ENCODE results near the gene DSE.

Gene DSE

DNA sequence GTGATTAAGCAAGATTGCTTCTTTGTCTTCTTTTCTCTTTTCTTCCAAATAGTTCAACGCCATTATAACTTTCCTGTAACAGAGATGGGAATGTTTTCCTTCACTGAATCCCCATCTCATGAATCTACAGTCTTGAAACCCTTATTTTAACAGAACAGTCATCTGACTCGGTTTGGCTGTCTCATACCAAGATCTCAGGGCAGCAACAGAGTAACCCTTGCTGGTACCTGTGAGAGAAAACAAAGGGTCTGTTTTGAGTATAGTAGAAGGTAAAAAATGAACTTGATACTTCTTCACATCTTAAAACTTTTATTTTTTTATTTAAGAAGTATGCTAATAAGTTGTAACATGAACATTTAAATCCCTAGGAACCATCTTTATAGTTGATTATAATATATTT is 19.6 kb upstream of the DSE start:
- DNase-seq (ENCODE audit: insufficient read length, low spot score) (no peak), FAIRE-seq (no peak)
- TF ChIP-seq CTCF (IDR thresholded peaks at IDR 0.05; ENCODE audit: insufficient read depth, missing control alignments): no peak

DNA sequence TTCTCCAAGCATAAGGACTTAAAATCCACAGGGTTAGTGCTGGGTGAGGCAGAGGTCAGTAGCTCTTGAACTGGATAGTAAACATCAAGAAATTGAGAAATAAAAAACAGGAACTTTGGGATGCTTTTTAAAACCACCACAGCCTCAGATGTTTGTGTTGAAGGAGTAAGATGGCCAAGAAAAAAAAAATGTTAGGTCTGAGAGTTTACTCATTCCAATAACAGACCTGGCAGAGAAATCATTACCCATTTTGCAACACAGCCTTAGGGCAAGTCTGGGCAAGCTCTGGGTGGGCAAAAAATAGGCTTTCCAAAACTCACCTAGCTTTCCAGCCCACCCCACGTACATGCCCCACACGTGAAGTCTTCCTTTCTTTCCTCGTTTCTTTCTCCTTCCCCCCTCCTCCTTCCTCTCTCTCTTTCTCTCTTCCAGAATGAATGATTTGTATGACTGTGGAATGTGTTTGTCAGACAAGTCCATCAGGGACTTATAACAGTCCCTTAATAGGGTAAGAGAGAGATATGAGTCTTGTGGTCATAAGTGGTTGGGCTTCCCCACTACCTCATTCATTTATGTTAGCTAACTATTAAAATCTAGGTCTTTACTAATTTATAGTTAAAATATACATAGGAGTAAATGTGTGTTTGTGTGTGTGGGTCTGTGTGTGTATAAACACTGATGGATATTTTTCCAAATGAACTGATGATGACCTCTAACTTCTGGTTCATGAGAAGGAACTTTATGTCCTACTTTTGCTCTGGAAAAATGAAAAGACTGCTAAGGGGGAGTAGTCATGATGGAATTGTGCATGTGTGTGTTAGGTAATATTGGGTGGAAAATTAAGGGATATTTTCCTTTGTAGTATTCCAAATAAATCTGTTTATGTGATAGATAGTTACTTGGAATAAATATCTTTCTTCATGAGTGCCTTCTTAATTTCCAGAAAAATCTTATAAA is 18.0 kb upstream of the DSE start:
- FAIRE-seq (no peak), DNase-seq (ENCODE audit: insufficient read length, low spot score) (no peak)
- no peak for TF ChIP-seq CTCF (IDR thresholded peaks at IDR 0.05; ENCODE audit: insufficient read depth, missing control alignments)

DNA sequence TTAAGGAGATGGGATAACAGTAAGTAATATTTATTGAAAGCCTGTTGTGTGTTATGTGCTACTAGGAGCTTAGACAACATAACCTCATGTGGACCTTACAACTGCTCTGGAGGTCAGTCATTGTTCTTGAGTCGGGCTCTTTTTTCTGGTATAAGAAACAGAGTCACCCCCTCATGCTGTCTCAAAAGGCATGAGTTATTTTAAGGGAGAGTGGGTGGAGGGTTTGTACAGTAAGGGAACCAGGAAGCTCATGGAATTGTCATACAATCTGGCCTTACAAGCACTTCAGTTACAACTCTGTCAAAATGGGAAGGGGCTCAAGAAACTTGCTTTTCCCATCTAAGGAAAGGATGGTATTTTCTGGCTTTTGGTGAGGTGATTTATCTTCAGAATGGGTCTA is 16.5 kb upstream of the DSE start:
- no peak for TF ChIP-seq CTCF (IDR thresholded peaks at IDR 0.05; ENCODE audit: insufficient read depth, missing control alignments)
- FAIRE-seq: no peak
- DNase-seq (ENCODE audit: insufficient read length, low spot score): no peak

DNA sequence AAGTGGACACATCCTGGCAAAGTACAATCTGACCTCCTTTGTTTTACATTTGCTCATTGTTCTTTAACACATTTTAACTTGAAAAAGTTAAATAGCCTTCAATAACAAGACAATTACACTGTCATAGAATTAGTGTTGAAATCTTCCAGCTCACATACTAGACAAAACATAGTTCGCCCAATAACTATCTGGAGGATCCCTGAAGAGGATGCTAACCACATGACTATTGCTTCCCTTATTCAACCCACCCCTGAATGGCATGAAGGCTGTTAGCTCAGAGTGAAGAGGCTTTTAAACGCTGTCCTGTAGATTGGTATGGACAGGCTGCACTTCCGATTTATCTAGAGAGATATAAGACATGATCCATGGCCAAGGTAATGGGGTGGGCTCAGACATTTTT is 15.0 kb upstream of the DSE start:
- no peak for DNase-seq (ENCODE audit: insufficient read length, low spot score)
- no peak for FAIRE-seq
- TF ChIP-seq CTCF (IDR thresholded peaks at IDR 0.05; ENCODE audit: insufficient read depth, missing control alignments): no peak

DNA sequence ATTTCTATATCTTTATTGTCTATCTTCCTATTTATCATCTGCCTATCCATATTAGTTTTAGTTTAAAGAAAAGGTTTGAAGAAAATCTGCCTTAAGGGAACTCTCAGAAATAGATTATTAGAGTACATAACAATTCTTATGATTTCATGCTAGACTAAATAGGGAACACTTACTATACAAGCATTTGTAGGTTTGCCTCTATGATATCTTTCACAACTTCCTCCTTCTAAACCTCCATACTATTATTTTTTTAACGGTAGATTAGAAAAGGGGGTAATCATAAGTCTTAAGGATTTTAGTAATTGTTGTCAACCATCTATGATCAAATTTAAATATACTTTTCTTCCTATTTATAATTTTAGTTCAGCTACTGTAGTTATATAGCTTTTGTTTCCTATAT is 11.6 kb upstream of the DSE start:
- no peak for TF ChIP-seq CTCF (IDR thresholded peaks at IDR 0.05; ENCODE audit: insufficient read depth, missing control alignments)
- no peak for FAIRE-seq

GRCh38 chr6:116359835-116360234 is 10.9 kb upstream of the DSE start:
- no peak for FAIRE-seq

More for the DNA sequence above, 11.6 kb upstream of the DSE start:
- DNase-seq (ENCODE audit: insufficient read length, low spot score): no peak

More at GRCh38 chr6:116359835-116360234, 10.9 kb upstream of the DSE start:
- DNase-seq (ENCODE audit: insufficient read length, low spot score): no peak
- TF ChIP-seq CTCF (IDR thresholded peaks at IDR 0.05; ENCODE audit: insufficient read depth, missing control alignments): no peak
